ENCODE measurements around the gene LRRC1. TPM values are rescaled to one million over a fixed set of nuclear protein-coding genes. Genes with fewer than 3 reads are reported as not detected.
A peak's percentile ranks its signal among the peaks of the same experiment; 100 is the strongest.

The LRRC1 gene
- 8.4 and 10.3 TPM in 2 replicates for total RNA-seq (2021)
- long read RNA-seq, transcript LRRC1-202 (14 exons, 3,180 nt), result major isoform, 12 of 17 reads
- long read RNA-seq, partial matches to known transcripts, result 1 of 17 reads
- long read RNA-seq, other reads (novel, unspliced or antisense), result 3 of 17 reads

DNA sequence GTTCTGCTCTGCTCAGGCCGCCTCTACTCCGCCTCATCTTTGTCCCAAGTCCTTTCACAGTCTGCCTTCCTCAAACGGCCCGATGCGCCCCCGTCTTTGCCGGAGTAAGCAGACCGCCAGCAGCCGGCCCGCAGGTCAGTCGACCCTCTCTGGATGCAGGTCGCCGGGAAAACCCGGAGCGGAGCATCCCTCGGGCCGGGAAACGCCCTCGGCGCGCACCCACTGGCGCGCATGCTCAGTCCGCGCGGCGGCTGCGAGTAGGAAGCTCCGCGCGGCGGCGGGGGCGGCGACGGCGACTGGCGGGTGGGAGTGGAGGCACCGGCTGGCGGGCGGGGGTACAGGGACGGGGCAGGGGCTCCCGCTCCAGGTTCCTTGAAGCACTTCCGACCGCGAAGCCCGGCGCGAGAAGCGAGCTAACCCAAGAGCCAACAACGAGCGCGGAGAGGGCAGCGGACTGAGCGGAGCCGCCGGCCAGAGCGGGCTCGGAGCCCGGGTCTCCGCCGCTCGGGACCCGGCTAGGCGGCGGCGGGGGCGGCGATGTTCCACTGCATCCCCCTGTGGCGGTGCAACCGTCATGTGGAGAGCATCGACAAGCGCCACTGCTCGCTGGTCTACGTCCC lies at the start of gene LRRC1:
TSS of gene LRRC1 (plus strand) at position 286 of the 620 bp plus-strand sequence. CDS start at position 538, 252 bp downstream.
- Histone ChIP-seq H3T11ph (ENCODE audit: low read length) (no peak within 1 kb of the TSS), H3K56ac (ENCODE audit: insufficient read length, low read depth, low read length) (no peak within 1 kb of the TSS), H2BK12ac (ENCODE audit: insufficient read length, low read depth, low read length) (no peak within 1 kb of the TSS), H2BK15ac (ENCODE audit: low read depth, low read length) (no peak within 1 kb of the TSS), H2BK20ac (ENCODE audit: low read depth, low read length, poor library complexity, severe bottlenecking) (no peak within 1 kb of the TSS), H3K79me1 (ENCODE audit: insufficient read depth, low read depth, low read length, poor library complexity, severe bottlenecking) (no peaks in the 10 kb centered on the region), H3K14ac (ENCODE audit: insufficient read depth, low read length) (peak within 1 kb of the TSS; percentile 73), H3K4ac (ENCODE audit: low read depth, low read length) (no peak within 1 kb of the TSS), H3K4me2 (ENCODE audit: insufficient read depth, insufficient read length, low read length) (peak within 1 kb of the TSS; percentile 60), H2AFZ (ENCODE audit: low read length) (no peak within 1 kb of the TSS), H3K27me3 (ENCODE audit: insufficient read depth, low read length) (no peaks in the 10 kb centered on the region; the same call in 1 of the 2 replicates), H2BK120ac (ENCODE audit: low read depth, low read length, poor library complexity, severe bottlenecking) (no peak within 1 kb of the TSS), H4K91ac (ENCODE audit: insufficient read length, low read depth, low read length) (no peak within 1 kb of the TSS), H4K20me1 (ENCODE audit: control insufficient read depth, insufficient read depth, insufficient read length) (no peaks in the 10 kb centered on the region), H3K23me2 (ENCODE audit: insufficient read length, low read depth, low read length, poor library complexity, severe bottlenecking) (peaks cover 22% of the 10 kb centered on the region), H3K79me2 (ENCODE audit: insufficient read depth, low read length) (peaks cover 3% of the 10 kb centered on the region; the same call in 1 of the 2 replicates), H3K18ac (ENCODE audit: insufficient read length, low read depth, low read length) (no peak within 1 kb of the TSS), H4K5ac (ENCODE audit: insufficient read length, low read depth, low read length) (no peak within 1 kb of the TSS), H3K27ac (ENCODE audit: insufficient read length, low read depth, low read length) (no peak within 1 kb of the TSS), H3K9me3 (ENCODE audit: control insufficient read depth, low read depth, low read length) (no peaks in the 10 kb centered on the region), H2AK5ac (ENCODE audit: insufficient read length, low read length) (no peak within 1 kb of the TSS), H4K8ac (replicated peaks; ENCODE audit: insufficient read length, low read depth, low read length) (no peak within 1 kb of the TSS), H2BK5ac (ENCODE audit: insufficient read length, low read length) (no peak within 1 kb of the TSS), H3K4me1 (ENCODE audit: insufficient read depth, low read length) (no peaks in the 10 kb centered on the region), H3K23ac (ENCODE audit: insufficient read length, low read depth, low read length) (no peak within 1 kb of the TSS), H3K9ac (ENCODE audit: extremely low read depth, insufficient read length, low read length) (peak within 1 kb of the TSS; percentile 75)
- Mint-ChIP-seq H3K36me3 (ENCODE audit: insufficient read depth in 1 of 3, low read depth in 3 of 3) (peaks cover 0 to 2% (median 0%) of the 10 kb centered on the region in 3 experiments; a peak in 2 of 7 replicates), H3K27me3 (ENCODE audit: low read depth) (peaks cover 28% of the 10 kb centered on the region), H3K9me3 (peaks cover 6% of the 10 kb centered on the region in 2 experiments; a peak in 3 of 5 replicates), H3K27ac (peak within 1 kb of the TSS; percentile 98 to 99 (median 99)), H3K4me1 (peaks cover 20 to 26% of the 10 kb centered on the region in 2 experiments), H3K4me3 (peak within 1 kb of the TSS; percentile 93 to 98)
- DNase-seq, result peak; percentile 94
- WGBS (ENCODE audit: extremely low coverage, insufficient read length, low lambda C conversion rate), result no CpG with 5 or more reads among the region's 75 CpGs
- TF ChIP-seq, protein P1, sequence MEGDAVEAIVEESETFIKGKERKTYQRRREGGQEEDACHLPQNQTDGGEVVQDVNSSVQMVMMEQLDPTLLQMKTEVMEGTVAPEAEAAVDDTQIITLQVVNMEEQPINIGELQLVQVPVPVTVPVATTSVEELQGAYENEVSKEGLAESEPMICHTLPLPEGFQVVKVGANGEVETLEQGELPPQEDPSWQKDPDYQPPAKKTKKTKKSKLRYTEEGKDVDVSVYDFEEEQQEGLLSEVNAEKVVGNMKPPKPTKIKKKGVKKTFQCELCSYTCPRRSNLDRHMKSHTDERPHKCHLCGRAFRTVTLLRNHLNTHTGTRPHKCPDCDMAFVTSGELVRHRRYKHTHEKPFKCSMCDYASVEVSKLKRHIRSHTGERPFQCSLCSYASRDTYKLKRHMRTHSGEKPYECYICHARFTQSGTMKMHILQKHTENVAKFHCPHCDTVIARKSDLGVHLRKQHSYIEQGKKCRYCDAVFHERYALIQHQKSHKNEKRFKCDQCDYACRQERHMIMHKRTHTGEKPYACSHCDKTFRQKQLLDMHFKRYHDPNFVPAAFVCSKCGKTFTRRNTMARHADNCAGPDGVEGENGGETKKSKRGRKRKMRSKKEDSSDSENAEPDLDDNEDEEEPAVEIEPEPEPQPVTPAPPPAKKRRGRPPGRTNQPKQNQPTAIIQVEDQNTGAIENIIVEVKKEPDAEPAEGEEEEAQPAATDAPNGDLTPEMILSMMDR (conservative IDR thresholded peaks at IDR 0.05), result no peak

Measured in H9 (cell line).